K562 treated with DMSO at 1 percent for 12 hours (cell line): Measurements from ENCODE around the gene TMEM35B. TPM values are rescaled to one million over a fixed set of nuclear protein-coding genes. Genes with fewer than 3 reads are reported as not detected.

Experiments
- total RNA-seq: library from RNA; unstranded; fragments of 300-600 nt; gene quantifications from 2 replicates; pipeline ENCODE4 v1.2.3, GENCODE V29; 2022; ENCODE audit not compliant: insufficient read depth

TMEM35B gene
- 20.5 and 29.1 TPM in 2 replicates for total RNA-seq

GRCh38 chr1:34984793-34985608 is at the start of gene TMEM35B:
Gene TMEM35B, minus strand, starts transcription at chr1:34985347. Its CDS starts 42 bp downstream, at chr1:34985305.

Other genes with a start within 250 kb of the TMEM35B start
- not detected in 2 replicates for gene GJB5, start 230.3 kb downstream of the TMEM35B start, total RNA-seq
- not detected in 2 replicates for gene GJB4, start 225.6 kb downstream of the TMEM35B start, total RNA-seq
- gene GJB3, start 204.1 kb downstream of the TMEM35B start, total RNA-seq, result not detected in 2 replicates
- not detected in 2 replicates for gene GJA4, start 192.3 kb downstream of the TMEM35B start, total RNA-seq
- gene SMIM12, start 125.6 kb downstream of the TMEM35B start, total RNA-seq, result 44.9 and 51.7 TPM in 2 replicates
- gene DLGAP3, start 55.7 kb downstream of the TMEM35B start, total RNA-seq, result not detected in 2 replicates
- gene ZMYM6, start 46.6 kb upstream of the TMEM35B start, total RNA-seq, result 3.1 and 10.4 TPM in 2 replicates
- gene ZMYM1, start 94.0 kb upstream of the TMEM35B start, total RNA-seq, result 2.5 and 12.0 TPM in 2 replicates
- 144 and 280 TPM in 2 replicates for gene SFPQ, start 207.8 kb upstream of the TMEM35B start, total RNA-seq